Suppressor macrophage (primary cell): ENCODE data around the gene AQP5.

Source experiments
- DNase-seq, 4 experiments: peaks; one replicate each; pipeline ENCODE4 v3.0.0-alpha.2; 2020 to 2022
- total RNA-seq, 17 experiments: gene quantifications; one replicate each; lab custom pipeline; 2026; ENCODE audit warnings: mixed read lengths in 6 of 17, inconsistent platforms in 3 of 17; lab: John Stamatoyannopoulos, UW

AQP5 gene
- total RNA-seq: 0 to 0.66 (median 0) reads per million in 17 experiments

DNA sequence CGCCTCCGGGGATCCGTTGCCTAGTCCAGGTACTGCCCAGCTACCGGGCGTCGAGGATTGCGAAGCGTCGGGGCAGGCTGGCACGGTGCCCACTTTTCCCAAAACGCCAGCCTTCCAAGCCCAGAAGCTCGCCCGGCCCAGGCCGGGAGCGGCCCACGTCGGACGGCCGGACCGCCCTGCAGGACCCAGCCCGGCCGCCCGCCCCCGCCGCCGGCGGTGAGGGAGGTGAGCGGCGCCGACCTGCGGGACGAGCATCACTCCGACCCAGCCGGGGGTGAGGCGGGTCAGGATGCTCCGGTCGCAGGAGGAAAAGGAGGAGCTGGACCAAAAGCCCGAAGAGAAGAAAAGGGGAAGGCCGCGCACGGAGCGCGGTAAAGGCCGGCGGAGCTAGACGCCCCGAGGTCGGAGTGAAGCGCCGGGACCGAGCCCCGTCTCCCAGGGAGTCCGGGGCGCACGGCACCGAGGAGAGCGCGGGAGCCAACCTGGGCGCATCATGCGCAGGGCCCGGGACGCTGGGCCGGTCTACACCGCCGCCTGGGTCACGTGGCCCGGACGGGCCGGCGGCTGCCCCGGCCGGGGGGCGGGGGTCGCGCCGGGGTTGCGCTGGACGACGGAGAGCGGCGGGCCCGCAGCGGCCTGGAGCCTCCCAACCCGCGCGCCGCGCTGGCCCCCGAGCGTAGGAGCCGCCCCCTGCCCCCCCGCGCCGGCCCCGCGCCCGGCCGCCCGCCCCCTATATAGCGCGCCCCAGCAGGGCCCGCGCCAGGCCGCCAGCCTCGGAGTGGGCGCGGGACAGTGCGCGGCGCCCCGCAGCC lies at the start of gene AQP5:
Gene AQP5 (plus strand): TSS at position 762 of the 812 bp plus-strand sequence. CDS start 146 bp downstream, outside the sequence.
- peak; percentile 23 to 64 (median 36) for DNase-seq

- DNase-seq: no peak
Measured at GRCh38 chr12:49912345-49913255, 49.1 kb upstream of the AQP5 start.

- DNase-seq: no peak
Measured at GRCh38 chr12:49916129-49916919, 45.3 kb upstream of the AQP5 start.

DNA sequence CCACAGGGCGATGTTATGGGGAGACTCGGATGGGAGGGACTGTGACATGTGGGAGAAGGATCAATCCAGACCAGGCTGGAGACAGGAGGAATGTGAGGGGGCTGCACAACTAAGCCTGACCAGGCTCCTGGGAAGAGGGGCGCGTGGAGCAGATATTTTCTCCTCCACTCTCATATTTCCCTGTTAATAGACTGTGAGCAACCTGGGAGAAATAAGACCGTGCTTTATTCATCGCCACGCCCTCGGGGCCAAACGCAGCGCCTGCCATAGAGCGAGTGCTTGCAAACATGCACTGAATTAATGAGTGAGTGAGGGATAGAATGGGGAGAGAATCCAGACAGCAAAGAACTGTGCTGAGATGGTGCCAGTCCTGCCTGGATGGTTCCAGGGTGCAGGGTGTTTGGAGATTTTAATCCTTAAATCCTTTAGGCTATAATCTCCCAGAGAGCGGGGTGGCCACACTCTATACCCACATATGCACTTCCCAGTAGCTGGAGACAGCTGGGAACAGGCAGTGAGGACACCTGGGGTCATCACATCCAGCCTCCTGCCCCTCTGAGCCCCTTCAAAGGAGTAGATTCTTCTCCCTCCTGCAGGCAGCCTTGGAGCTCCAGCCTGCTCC lies 44.4 kb upstream of the AQP5 start:
- no peak for DNase-seq

DNA sequence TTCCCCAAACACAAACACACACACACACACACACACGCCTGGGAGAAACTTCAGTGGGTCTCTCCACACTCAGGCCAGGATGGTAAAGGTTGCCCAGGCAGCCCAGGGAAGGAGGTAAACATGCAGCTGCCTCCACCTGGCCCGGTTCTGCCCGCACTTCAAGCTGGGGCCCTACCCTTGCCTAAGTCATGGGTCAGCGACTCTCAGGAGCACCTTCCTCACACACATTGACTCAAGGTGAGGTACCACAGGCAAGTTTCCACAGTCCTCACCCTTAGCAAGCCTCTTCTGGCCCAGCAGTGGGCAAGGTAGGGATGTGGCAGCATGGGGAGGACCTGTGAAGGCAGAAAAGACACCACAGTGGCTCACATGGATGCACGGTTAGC lies 43.9 kb upstream of the AQP5 start:
- no peak for DNase-seq

DNA sequence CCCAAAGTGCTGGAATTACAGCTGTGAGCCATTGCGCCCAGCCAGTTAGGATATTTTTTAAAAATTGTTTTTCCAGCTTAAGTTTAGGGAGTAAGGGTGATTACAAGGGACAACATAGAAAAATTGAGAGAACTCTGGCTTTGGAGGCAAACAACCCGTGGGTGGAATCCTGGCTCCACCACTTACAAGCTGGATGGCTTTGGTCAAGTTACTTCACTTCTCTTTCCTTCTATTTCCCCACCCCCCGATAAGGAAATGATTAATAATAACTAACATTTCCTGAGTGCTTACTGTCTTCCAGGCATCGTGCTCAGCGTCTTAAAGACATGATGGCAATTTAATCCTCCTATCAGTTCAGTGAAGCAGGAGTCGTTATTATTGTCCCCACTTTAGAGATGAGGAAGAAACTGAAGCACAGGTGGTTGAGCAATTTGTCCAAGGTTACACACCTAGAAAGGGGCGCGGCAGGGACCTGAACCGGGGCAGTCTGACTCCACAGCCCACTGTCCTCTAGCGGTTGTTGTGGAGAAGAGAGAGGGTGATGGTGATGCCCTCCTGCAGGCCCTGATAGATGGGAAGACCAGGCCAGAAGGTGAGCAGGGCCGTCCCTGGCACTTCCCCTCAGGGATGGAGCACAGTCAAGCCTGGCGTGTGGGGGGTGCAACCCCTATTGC lies 41.3 kb upstream of the AQP5 start:
- DNase-seq: peak; percentile 50 to 75 (median 69)

GRCh38 chr12:49920915-49921286 lies 40.8 kb upstream of the AQP5 start:
- peak in 1 of 4 experiments; percentile 1 for DNase-seq

DNA sequence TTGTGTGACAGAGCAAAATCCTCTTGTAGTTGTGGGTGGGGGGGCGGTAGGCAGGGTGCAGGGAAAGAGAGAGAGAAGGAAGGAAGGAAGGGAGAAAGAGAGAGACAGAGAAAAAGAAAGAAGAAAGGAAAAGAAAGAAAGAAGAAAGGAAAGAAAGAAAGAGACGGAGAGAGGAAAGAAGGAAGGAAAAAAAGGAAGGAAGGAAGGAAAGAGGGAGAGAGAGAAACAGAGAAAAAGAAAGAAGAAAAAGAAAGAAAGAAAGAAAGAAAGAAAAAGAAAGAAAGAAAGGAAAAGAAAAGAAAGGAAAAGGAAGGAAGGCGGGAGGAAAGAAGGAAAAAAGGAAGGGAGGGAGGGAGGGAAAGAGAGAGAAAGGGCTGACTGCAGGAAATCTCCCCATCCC lies 40.4 kb upstream of the AQP5 start:
- DNase-seq: no peak

DNA sequence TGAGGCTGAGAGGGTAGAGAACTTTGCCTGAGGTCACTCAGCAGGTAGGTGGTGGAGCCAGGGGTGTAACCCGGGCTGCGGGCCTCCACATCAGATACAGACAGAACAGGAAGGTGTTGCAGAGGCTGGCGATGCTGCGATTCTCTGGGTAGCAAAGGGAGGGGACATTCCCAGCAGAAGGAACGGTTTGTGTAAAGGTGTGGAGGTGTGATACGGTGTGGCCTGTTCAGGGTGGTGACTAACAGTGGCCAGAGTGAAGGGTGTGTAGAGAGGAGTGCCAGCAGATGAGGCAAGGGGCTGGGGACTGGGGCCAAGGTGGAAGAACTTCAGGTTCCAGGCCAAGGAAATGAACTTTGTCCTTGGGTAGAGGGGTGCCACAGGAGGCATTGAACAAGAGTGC lies 39.7 kb upstream of the AQP5 start:
- no peak for DNase-seq

DNA sequence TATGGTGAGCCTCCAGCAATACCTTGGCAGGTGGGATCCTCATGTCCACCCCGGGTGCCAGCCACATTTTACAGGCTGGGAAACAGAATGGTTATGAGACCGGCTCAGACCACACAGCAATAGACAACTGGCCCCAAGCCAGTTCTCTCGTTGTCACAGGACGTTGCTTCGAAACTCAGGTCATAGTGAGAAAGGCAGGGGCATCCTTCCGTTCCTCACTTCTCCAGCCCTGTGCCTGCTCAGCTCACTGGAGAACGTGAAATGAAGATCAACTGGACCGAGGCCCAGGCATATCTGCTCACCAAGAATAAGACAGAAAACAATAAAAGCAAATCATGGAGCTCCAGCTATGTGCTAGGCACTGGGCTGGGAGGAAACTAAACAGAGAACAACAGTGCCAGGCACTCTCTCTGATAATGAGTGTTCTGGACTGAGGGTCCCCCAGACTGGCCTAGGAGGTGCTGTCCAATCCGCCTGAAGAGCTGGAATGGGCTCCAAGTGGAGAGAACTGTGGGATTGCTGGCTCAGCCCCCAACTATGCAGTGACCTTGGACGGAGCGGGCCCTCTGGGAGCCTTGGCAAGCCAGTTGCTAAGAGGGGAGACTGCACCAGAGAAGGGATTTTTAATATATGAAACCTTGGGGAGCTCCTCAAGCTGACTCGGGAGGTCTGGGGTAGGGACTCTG lies 39.2 kb upstream of the AQP5 start:
- no peak for DNase-seq

DNA sequence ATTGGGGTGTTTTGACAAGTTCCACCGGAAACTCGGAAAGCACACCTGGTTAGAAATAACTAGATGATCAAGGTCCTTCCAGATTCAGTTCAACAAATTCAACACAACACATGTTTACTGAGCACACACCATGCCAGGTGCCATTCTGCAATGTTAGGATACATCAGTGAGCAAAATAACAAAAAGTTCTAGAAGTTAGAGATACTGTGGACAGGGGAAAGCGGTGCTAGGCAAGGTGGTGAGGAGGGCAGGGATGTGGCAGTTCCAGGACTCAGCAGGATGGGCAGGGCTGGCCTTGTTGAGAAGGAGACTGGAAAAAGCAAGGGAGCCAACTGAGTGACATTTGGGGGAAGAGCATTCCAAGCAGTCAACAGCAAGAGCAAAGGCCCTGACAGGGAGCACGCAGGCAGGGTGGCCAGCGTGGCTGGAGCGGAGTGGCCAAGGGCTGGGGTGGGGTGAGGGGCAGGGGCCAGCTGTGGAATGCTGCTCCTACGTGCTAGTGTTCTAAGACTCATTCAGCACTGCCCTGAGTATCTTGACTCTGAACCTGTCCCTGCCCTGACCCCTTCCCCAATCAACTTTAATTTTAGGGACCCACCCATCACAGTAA lies 38.5 kb upstream of the AQP5 start:
- DNase-seq: no peak

GRCh38 chr12:49923880-49924556 lies 37.7 kb upstream of the AQP5 start:
- DNase-seq: peak in 1 of 4 experiments; percentile 2

GRCh38 chr12:49924628-49925246 lies 36.9 kb upstream of the AQP5 start:
- DNase-seq: peak in 1 of 4 experiments; percentile 1

DNA sequence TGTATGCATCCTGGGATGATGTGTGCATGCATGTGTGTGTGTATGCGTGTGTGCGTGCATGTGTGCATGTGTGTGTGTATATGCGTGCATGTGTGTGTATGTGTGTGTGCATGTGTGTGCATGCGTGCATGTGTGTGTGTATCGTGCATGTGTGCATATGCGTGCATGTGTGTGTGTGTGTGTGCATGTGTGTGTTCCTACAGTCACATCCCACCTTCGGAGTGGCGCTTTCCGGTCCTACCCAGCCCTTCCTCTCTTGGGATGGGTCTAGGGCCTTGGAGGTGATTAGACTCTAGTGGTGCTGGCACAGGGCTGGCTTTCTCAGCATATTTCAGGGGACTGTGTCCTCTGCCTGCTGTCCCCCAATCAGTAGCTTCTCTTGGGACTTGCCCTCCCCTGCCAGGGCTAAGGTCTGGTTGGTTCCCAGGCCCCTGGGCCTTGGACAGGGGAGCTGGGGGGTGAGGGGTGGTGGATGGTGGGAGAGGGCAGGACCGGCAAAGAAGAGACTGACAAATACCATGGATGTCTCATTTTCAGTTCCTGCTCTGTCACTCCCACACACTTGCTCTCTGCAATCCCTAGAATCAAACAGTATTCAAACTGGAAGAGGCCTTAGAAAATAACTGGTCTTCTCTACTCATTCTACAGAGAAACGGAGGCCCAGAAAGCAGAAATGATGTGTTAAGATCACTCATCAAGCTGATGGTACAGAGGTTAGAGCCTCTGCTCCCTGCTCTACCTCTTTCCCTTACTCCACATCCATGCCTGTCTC lies 36.1 kb upstream of the AQP5 start:
- peak; percentile 27 to 76 (median 62) for DNase-seq

DNA sequence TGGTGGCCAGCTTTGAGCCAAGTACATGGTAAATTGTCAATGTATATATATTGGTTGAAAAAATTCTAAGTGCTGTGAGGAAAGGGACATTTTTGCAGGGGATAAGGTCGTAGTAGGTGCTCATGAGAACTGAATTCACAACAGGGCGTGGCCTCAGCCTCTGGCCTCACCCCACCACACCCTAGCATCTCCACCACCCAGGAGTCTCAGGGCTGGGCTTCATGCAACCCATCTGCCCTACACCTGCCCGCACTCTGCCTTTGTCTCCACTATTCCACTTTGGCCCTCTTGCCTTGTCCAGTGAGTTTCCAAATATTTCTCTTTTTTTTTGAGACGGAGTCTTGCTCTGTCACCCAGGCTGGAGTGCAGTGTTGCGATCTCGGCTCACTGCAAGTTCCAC lies 33.2 kb upstream of the AQP5 start:
- peak in 1 of 4 experiments; percentile 1 for DNase-seq

GRCh38 chr12:49929581-49929980 lies 32.1 kb upstream of the AQP5 start:
- DNase-seq: peak in 1 of 4 experiments; percentile 0

GRCh38 chr12:49930515-49931288 lies 31.0 kb upstream of the AQP5 start:
- DNase-seq: peak; percentile 39 to 76 (median 59)

DNA sequence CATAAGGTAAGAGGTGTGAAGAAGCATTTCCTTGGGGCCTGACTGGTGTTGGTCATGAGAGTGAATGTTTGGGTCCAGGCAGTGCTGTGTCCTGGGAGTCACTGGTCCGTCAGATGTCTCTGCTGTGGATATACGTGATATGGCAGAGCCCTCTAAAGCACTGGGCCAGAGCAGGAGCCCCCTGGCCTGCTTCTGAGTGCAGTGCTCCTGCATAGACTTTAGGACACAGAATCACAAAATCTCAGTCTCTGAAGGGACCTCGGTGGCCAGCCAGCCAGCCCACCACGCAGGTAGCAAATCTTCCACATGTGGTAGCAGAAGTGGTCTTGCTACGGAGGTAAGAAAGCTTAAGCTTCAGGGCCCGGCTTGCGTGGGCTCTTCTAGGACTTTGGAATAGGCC lies 29.6 kb upstream of the AQP5 start:
- DNase-seq: no peak
